NCI-H1048 (cell line): ENCODE results near the gene ANGPT4.

Experiments used
- DNase-seq: peaks from one replicate; lab custom pipeline; 2025; lab: John Stamatoyannopoulos, UW

The ANGPT4 gene, protein sequence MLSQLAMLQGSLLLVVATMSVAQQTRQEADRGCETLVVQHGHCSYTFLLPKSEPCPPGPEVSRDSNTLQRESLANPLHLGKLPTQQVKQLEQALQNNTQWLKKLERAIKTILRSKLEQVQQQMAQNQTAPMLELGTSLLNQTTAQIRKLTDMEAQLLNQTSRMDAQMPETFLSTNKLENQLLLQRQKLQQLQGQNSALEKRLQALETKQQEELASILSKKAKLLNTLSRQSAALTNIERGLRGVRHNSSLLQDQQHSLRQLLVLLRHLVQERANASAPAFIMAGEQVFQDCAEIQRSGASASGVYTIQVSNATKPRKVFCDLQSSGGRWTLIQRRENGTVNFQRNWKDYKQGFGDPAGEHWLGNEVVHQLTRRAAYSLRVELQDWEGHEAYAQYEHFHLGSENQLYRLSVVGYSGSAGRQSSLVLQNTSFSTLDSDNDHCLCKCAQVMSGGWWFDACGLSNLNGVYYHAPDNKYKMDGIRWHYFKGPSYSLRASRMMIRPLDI

DNA sequence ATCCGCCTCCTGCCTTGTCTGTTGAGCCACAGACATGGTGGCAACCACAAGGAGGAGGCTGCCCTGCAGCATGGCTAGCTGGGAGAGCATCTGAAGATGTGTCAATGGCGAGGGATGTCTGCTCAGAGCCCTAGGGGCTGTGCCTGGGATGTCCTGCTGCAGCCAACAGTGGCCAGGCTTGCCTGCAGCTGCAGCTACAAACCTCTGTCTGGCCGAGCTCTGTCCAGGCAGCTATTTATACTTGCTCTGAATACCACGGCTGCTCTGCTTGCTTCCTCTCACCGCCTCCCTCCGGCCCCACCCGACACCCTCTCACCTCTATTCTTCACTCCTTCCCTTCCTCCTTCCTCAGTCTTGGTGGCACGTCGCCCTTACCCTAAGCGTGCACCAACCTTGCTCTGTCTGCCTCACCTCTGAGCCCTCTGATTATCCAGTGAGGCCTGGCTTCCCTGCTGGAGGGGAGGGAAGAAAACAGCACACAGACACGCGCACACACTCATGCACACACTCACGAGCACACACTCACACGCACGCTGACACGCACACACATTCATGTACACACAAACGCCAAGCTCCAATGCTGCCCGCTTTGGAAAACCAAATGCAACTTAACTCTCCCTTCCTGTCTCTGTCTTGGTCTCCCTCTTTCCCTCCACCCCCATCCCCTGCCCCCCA, at the start of gene ANGPT4:
Gene ANGPT4, minus strand, starts transcription at position 210 of the 675 bp plus-strand sequence. Its CDS starts 120 bp downstream, at position 90.
- no peak for DNase-seq

DNA sequence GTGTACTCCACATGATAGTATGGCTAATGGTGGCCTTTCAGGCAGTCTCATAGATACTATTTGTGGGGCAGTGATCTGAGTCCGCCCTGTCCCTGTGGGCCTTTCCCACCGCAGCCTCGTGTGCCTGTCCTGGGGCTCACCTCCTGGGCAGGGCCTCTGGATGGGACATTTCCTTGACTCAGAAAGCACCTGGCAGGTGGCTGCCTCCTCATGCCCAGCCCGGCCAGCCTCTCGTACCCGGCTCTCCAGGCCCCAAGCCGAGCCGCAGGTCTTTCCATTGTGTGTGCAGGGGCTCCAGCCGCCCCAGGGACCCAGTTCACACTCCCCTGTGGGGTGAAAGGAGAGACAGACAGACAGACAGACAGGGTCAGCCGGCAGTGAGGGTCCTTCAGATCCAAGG, 47.7 kb upstream of the ANGPT4 start:
- DNase-seq: no peak

DNA sequence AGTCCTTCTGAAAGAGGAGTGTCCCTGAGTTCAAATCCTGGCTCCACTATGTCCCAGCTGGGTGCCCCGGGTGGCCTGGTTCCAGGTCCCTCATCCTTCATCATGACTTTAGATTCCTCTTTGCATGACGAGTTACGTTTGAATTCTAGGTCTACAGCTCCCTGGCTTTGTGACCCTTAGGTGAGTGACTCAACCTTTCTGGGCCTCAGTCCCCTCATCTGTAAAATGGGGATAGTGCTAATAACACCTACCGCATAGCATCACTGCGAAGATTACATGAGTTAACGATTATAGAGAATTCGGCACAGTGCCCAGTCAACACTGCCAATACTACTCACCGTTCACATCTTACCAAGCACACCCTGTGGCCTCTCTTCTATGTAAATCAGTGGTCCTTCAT, 46.5 kb upstream of the ANGPT4 start:
- DNase-seq: no peak

DNA sequence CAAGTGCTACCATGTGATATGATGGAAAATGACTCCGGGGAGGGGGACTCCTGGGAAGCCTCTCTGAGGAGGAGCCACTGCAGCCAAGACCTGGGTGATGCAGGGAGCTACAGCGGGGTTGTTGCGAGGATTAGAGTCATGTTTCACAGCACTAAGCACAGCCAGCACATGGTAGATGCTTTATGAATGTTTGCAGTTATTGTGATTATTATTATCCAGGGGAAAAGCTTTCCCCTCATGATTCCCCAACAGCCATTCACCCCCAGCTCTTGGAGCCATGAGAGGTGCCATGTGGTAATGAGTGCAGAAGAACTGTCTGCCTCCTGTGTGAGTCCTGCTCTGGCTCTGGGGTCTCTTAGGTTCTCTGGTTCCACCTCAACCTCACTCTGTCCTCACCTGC, 46.1 kb upstream of the ANGPT4 start:
- DNase-seq: no peak

DNA sequence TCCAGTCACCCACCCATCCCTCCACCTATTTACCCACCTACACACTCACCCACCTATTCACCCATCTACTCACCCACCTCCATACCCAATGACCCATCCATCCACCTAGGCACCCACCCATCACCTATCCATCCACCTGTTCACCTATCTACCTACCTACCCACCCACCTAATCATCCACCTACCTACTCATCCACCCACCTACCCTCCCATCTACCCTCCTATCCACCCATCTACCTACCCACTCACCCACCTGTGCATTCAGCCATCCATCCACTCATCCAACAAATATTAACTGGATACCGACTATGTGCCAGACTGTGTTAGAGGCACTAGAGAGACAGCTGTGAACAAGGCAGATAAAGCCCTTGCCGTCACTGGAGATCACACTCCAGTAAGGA, 45.6 kb upstream of the ANGPT4 start:
- DNase-seq: no peak

DNA sequence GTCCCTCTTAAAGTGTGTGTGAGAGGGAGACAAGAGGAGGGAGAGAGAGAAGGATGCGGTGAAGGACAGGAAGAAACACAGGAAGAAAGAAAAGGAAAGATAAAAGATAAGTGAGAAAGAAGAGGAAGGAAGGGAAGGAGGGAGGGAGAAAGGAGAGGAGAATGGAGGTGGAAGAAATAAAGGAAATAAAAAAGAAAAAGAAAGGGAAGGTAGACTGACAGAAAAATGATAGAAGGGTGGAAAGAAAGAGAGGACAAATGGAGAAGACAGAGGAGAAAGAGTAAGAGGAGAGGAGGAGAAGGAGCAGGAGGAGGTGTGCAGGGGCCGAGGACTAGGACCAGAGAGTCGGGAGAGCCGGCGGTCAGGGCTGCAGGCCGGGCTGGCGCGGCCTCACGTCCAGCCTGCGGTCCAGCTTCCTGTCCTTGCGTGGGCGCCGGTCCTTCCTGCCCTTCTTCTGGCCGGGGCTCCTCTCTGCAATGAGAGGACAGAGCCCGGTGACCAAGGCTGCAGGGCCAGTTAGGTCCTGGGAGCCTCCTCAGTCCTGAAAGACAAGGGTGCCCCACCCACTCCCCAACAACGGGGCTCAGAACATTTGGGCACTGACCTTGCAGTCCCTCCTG, 44.0 kb upstream of the ANGPT4 start:
- DNase-seq: no peak

DNA sequence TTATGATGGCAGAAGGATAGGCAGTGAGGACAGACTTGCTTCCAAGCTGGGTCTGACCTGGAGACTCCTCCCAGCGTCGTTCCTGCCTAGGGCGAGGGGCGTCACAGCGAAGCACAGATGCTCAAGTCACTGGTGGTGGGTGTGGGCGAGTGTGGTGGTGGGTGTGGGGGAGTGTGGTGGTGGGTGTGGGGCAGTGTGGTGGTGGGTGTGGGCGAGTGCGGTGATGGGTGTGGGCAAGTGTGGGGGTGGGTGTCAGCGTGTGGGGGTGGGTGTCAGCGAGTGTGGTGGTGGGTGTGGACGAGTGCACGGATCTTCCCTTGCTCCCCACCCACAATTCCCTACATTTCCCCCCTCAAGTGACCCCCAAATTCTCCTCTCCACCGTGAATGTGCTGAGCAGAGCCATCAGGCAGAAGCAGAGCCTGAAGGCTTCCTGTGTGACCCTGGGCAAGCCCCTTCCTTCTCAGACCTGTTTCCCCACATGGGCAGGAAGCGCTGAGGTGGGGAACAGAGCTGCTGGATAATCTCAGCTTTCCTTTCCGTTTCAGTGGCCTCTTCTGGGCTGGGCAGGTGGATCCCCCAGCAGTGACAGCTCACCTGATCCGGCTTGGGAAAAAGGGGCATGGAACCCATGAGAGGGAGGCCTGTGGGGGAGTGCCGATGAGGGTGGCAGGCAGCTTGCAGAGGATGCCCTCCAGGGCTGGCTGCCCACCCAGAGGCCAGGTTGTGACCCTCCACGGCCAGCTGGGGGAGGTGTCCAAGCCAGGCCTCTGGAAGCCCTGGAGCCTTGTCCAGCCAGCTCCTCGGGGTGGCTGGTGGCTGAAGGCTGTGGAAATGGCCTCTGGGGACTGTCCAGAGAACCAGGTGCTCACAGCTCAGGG, 43.0 kb upstream of the ANGPT4 start:
- no peak for DNase-seq

DNA sequence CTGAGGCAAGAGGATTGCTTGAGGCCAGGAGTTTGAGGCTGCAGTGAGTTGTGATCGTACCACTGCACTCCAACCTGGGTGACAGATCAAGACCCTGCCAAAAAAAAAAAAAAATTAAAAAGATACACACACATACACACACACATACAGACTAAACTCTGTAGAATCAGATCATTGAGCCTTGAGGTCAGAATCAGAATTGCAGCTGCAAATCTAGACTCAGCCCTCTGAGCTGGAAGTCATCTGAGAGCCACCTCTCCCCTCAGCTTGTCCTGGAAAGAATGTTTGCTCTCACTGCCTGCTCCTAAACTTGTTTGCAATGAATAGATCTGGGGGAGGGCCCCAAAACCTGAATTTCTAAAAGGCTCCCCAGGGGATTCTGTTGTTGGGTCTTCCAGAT, 41.4 kb upstream of the ANGPT4 start:
- DNase-seq: no peak

DNA sequence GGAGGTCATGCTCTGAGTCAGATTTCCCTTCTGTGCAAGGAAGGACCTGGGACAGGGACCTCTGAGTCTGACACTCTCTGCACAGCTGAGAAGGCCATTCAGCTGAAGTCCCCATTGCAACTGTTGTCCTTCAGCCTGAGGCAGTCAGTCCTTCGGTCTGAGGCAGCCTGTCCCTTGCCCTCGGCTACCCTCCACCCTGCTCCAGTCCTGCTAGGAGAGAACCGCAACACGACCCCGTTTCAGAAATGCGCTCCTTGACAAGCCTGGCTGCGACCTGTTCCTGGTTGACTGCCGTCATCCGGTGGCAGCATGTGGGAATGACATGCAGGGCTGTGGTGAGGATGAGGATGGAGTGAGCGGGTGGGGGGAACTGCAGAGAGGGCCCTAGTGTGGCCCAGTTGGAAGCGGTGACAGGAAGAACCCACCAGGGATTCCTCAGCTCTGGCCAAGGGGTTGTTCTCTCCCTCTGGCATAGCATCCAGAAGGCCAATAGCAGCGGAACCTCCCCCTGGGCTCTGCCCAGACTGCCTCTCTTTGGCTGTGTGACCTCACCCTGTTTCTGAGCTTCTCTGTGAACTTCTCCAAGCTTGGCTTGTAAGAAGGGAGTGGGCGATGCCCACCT, 40.3 kb upstream of the ANGPT4 start:
- DNase-seq: peak; percentile 36

DNA sequence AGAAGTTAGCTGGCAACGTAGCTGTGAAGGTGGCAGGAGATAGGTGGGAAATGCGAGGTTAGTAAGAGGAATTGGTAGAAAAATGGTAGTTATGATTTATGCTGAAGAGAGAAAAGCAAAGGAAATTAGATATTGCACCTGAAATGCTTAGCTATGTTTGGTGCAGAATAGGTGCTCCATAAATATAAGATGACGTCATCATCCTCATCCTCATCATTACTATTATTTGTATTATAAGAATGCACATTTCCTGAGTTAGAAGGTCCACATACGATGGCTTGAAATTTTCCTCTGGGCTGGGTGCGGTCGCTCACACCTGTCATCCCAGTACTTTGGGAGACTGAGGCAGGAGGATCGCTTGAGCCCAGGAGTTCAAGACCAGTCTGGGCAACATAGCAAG, 39.5 kb upstream of the ANGPT4 start:
- DNase-seq: no peak

DNA sequence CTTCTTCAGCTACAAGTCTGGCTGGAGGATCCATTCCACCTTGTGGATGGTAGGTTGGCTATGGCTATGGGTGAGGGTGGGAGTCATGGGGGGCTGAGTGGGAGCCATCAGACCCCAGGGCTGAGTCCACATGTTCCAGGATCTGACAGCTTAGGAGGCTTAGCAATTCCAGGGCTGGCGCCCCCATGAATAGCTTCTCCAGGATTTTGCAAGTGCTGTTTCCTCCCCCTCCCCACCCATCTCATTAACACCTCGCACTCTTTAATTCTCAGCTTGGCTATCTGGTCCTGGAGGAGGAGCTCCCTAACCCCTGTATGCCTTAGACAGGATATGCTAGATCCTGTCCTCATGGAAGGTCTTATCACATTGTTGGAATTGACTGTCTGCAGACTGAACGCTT, 39.0 kb upstream of the ANGPT4 start:
- no peak for DNase-seq

DNA sequence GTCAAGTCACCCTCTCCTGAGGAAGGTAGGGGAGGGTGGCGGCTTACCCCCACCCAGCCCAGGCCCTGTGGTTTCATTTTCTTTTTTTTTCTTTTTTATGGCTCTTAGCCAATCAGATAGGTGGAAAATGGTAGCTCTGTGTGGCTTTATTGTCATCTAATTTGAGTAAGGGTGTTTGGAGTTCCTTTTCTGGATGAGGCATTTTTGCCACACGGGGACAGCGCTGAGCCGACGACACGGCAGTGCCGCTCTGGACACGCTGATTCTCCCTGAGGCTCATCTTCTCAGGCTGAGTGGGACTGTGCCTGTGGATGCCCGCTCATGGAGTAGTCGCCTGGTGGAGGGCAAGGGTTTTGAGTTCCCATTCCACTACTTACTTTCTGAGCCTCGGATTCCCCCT, 37.6 kb upstream of the ANGPT4 start:
- DNase-seq: no peak

DNA sequence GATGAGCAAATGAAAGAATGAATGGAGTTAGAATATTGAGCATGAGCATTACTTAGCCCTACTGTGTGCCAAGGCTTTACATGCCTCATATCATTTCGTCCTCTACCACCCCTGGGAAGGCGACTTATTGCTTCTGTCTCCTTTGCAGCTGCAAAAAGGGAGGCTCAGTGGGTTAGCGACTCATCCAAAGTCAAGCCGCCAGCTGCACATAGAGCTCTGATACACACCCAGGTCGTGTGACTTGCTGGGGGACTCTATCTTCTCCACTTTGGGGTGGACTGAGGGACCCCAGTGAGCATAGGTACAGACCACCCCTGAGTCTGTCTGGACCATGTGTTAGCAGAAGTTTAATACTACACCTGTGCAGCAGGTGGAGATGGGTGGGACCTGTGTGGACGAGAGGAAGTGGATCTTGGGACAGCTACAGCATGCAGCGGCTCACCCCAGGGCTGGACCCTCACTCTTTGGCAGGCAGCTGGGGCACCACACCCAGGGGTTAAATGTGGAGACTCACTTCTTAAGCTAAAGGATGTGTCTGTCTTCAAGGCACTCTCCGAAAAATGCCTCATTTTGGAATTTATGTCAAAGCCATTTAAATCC, 36.2 kb upstream of the ANGPT4 start:
- DNase-seq: no peak

DNA sequence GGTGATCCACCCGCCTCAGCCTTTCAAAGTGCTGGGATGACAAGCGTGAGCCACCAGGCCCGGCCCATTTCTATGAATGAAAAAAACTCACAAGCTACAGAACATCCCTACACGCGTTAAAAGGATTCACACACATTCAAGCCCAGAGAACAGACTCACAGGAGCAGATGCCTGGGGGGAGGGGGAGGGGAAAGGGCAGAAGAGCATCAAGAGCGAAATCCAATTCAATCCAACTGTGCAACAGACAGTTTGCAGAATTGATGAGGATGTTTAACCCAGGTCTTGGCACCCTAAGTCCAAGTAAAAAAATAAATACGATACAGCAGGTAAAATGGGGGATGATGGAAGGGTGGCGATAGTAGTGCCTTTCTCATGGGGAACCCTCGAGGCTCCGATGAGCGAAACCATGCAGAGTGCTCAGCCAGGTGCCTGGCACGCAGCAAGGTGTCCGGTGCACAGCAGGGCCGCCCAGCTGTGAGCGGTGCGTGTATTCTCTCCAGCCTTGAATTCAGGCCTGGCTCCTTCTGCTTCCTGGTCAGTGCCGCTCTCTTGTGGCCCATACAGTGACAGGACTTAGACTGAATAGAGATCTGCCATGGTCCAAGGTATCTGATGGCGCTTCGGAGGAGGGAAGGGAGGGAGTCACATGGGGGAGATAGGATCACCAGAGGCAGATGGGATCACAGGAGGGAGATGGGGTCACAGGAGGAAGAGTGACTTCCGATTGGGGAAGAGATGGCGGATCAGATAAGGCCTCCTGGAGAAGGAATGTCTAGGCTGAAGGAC, 35.4 kb upstream of the ANGPT4 start:
- DNase-seq: no peak

DNA sequence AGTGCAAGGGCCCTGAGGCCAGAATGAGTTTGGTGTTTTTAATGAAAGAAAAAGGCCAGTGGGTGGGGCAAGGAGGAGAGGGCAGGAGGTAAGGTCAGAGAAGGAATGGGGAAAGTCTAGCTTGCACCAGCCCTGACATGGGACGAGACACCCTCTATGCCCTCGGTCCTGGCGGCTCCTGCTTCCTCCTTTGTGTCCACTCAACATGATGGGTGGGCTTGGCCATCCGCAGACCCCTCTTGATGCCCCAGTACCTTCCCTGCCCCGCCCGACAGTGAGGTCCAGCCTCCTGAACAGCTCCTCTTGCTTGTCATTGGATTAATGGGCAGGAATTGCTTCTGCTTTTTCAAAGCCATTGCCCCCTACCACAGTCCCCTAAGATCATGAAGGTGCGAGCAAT, 33.6 kb upstream of the ANGPT4 start:
- DNase-seq: no peak

DNA sequence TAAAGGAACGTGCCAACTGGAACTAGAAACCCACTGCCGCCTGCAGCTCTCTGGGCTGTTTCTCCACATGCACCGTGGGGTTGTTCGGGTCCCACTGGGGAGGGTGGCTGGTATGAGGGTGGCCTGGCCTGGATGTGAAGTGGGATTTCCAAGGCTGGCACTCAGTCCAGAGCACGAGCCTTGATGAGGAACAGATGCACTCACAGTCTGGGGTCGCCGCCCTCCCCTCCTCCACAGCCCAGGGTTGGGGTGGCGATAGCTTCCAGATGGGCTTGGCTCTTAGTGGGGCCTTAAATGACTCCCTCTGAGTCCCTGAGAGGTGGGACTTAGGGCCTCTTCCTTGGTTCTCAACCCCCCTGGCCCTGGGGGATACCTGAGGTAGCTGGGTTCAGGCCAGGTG, 30.7 kb upstream of the ANGPT4 start:
- no peak for DNase-seq

DNA sequence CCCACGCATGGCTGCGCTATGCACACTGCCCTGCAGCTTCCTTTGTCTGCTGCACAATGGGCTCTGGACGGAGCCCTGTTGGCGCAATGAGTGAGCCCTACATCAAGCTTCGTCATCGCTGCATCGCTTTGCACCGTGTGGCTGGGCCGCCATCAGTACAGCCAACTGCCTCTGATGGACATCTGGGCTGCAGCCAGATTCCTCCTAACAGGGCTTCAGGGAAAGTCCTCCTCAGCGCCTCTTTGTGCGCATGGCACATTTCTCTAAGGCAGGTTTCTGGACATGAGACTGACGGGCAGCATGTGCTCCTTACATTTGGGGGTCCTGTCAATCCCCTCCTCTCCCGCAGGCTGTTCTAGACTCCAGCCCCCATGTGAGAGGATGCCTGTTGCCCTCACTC, 29.7 kb upstream of the ANGPT4 start:
- no peak for DNase-seq

DNA sequence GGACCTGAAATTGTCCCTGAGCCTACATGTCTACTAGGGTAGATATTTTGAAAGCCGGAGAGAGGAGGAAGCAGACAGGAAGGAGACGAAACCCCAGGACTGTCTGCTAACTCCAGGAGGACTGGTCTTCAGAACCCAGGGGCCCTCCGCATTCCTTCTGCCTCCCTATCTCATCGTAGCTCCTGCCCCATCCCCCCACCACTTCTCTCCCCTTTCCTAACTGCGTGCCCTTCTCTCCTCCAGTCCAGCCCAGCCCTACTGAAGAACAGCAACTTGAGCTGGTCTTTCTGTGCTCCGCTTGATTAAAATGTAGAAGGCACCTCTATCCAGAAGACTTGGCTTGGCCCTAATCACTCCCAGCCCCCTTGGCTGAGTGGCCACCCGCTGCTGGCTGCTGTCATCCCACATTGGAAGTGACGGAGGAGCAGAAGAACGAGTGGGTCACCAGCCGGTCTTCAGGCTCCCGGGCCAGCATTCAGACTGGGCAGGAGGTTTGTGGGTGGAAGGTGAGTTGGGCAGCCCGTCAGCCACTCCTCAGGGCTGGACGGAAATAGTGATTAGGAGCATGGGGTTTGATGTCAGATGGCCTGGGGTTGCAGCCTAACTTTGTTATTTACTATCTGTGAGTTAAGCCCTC, 28.8 kb upstream of the ANGPT4 start:
- no peak for DNase-seq

DNA sequence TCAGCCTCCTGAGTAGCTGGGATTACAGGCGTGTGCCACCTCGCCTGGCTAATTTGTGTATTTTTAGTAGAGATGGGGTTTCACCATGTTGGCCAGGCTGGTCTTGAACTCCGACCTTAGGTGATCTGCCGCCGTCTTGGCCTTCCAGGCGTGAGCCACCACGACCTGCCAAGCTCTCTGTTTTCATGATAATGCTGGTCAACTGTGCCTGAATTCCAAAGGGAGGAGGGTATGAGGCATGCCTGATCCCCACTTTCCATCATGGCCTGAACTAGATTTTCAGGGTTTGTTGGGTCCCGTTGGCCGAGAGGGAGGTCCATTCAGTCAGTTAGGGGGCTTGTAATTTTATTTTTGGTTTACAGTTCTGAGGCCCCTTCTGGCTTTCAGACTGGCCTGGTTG, 28.0 kb upstream of the ANGPT4 start:
- DNase-seq: no peak

DNA sequence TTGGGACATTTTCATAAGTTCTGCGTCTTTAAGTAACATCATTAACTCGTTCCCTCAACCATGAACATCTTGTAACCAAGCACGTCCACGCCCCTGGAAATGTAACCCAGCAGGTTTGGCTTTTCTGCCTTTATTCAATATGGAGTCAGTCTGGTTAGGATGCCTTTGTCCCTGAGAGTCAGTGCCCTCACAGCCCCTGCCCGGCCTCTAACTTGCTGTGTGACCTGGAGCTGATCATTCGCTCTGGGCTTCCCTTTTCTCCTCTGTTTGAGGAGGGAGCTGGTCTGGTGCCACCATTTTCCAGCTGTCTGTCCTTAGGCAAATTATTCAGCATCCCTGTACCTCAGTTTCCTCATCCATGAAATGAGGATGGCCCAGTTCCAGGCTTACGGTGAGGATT, 26.5 kb upstream of the ANGPT4 start:
- DNase-seq: no peak
